Panc1 (cell line): ENCODE results near the gene CACNA1A.

Source experiments
- POLR2AphosphoS5 ChIP-seq: IDR thresholded peaks from 2 replicates; pipeline ENCODE4 v1.6.1; 2012; ENCODE audit warnings: mild to moderate bottlenecking, low read depth, low read length, moderate library complexity
- SIN3A ChIP-seq: IDR thresholded peaks from 2 replicates; pipeline ENCODE4 v1.6.1; 2012; ENCODE audit warnings: low read depth, mild to moderate bottlenecking, low read length, moderate library complexity, borderline replicate concordance; ENCODE audit not compliant: insufficient read depth
- TCF7L2 ChIP-seq: IDR thresholded peaks from 2 replicates; pipeline ENCODE4 v1.6.1; 2011; ENCODE audit warnings: mild to moderate bottlenecking, low read depth, low read length, inconsistent platforms
- TF ChIP-seq, protein P1 (sequence below), 2 experiments: IDR thresholded peaks; 2 replicates each; pipeline ENCODE4 v1.6.1; 2011 to 2012; ENCODE audit warnings: low read depth in 2 of 2, control low read depth in 1 of 2, low read length in 1 of 2, mild to moderate bottlenecking in 1 of 2, moderate library complexity in 1 of 2; ENCODE audit not compliant: insufficient read depth in 1 of 2
- TF ChIP-seq, protein P2 (sequence below): fragments of 450-650 bp; IDR thresholded peaks from 2 replicates; pipeline ENCODE4 v1.5.1; 2017; ENCODE audit warnings: mild to moderate bottlenecking

DNA sequence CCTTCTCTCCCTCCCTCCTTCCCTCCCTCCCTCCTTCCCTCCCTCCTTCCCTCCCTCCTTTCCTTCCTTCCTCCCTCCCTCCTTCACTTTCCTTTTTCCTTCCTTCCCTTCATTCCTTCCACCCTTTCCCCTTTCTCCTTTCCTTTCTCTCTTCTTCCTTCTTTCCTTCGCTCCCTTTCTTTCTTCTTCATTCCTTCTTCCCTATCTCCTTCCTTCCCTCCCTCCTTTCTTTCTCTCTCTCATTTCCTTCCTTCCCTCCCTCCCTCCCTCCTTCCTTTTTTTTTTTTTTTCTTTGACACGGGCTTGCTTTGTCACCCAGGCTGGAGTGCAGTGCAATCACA lies 250.6 kb downstream of the CACNA1A start:
- TF ChIP-seq, protein P1, sequence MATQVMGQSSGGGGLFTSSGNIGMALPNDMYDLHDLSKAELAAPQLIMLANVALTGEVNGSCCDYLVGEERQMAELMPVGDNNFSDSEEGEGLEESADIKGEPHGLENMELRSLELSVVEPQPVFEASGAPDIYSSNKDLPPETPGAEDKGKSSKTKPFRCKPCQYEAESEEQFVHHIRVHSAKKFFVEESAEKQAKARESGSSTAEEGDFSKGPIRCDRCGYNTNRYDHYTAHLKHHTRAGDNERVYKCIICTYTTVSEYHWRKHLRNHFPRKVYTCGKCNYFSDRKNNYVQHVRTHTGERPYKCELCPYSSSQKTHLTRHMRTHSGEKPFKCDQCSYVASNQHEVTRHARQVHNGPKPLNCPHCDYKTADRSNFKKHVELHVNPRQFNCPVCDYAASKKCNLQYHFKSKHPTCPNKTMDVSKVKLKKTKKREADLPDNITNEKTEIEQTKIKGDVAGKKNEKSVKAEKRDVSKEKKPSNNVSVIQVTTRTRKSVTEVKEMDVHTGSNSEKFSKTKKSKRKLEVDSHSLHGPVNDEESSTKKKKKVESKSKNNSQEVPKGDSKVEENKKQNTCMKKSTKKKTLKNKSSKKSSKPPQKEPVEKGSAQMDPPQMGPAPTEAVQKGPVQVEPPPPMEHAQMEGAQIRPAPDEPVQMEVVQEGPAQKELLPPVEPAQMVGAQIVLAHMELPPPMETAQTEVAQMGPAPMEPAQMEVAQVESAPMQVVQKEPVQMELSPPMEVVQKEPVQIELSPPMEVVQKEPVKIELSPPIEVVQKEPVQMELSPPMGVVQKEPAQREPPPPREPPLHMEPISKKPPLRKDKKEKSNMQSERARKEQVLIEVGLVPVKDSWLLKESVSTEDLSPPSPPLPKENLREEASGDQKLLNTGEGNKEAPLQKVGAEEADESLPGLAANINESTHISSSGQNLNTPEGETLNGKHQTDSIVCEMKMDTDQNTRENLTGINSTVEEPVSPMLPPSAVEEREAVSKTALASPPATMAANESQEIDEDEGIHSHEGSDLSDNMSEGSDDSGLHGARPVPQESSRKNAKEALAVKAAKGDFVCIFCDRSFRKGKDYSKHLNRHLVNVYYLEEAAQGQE (IDR thresholded peaks at IDR 0.05; ENCODE audit: insufficient read depth in 1 of 2, low read depth in 2 of 2, low read length in 1 of 2): no peak
- TF ChIP-seq, protein P2, sequence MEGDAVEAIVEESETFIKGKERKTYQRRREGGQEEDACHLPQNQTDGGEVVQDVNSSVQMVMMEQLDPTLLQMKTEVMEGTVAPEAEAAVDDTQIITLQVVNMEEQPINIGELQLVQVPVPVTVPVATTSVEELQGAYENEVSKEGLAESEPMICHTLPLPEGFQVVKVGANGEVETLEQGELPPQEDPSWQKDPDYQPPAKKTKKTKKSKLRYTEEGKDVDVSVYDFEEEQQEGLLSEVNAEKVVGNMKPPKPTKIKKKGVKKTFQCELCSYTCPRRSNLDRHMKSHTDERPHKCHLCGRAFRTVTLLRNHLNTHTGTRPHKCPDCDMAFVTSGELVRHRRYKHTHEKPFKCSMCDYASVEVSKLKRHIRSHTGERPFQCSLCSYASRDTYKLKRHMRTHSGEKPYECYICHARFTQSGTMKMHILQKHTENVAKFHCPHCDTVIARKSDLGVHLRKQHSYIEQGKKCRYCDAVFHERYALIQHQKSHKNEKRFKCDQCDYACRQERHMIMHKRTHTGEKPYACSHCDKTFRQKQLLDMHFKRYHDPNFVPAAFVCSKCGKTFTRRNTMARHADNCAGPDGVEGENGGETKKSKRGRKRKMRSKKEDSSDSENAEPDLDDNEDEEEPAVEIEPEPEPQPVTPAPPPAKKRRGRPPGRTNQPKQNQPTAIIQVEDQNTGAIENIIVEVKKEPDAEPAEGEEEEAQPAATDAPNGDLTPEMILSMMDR: no peak
- TF ChIP-seq TCF7L2 (no peak), SIN3A (no peak), POLR2AphosphoS5 (no peak)
